ENCODE measurements around the gene PMM1.

PMM1 gene

DNA sequence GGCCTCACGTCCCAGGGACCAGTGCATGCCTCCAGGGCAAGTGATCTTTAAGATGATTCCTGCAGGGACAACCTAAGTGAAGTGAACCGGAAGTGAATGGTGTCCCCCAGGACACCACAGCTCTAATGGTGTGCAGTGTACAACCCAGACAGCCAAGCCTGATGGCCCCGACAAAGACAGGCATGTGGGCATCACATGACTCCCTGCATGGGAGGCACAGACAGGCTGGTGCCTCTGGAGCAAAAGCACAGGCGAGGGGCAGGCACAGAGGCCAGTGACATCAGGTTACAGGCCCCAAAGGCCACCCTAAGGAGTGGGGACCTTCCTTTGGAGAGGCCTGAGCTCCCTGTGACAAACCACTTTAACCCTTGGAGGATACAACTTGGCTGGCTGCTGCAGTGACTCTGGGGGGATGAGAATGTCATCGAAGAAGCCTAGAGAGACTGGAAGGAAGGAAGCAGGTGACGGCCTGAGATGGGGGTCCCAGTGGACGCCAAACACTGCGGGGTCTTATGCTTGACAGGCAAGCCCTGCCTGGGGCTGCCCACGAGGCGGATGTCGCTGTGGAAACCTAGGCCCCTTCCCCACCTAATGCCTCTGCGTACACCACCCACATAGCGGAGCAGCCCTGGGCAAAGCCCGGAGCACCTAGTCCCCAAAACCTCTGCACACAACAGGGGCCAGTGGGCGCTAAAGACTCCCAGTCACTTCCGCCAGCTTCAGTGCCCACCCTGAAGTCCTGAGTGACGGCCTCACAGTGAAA is 57.7 kb downstream of the PMM1 start:
- DNase-seq (no peak), ATAC-seq (ENCODE audit: insufficient read depth, low read depth) (no peak)
- no peak overlapping the region for H2AFZ ChIP-seq (ENCODE audit: low read depth, low read length)
- TF ChIP-seq EZH2 (IDR thresholded peaks at IDR 0.05; ENCODE audit: borderline replicate concordance, low read depth, low read length, severe bottlenecking) = no peak
- H3K27me3 ChIP-seq (ENCODE audit: insufficient read depth, low read length, poor library complexity) = no peaks in the 10 kb centered on the region
- H3K4me3 ChIP-seq (ENCODE audit: low read depth in 1 of 2, low read length in 2 of 2) = no peak overlapping the region
- H3K27ac ChIP-seq (ENCODE audit: low read length) = no peak overlapping the region
- no peak overlapping the region for H3K4me2 ChIP-seq (ENCODE audit: insufficient read depth, low read length)
- H3K36me3 ChIP-seq (ENCODE audit: insufficient read depth, low read length) = peaks cover 81% of the 10 kb centered on the region
- no peaks in the 10 kb centered on the region for H3K9me3 ChIP-seq (ENCODE audit: insufficient read depth, low read length, severe bottlenecking)
- H3K9ac ChIP-seq (ENCODE audit: low read depth, low read length) = no peak overlapping the region
- no peaks in the 10 kb centered on the region for H3K4me1 ChIP-seq (ENCODE audit: insufficient read depth, low read length)
- peaks cover 58% of the 10 kb centered on the region for H4K20me1 ChIP-seq (ENCODE audit: insufficient read depth, low read length)
- H3K79me2 ChIP-seq (ENCODE audit: insufficient read depth, low read length) = peaks cover 9% of the 10 kb centered on the region; the same call in 1 of the 2 replicates

DNA sequence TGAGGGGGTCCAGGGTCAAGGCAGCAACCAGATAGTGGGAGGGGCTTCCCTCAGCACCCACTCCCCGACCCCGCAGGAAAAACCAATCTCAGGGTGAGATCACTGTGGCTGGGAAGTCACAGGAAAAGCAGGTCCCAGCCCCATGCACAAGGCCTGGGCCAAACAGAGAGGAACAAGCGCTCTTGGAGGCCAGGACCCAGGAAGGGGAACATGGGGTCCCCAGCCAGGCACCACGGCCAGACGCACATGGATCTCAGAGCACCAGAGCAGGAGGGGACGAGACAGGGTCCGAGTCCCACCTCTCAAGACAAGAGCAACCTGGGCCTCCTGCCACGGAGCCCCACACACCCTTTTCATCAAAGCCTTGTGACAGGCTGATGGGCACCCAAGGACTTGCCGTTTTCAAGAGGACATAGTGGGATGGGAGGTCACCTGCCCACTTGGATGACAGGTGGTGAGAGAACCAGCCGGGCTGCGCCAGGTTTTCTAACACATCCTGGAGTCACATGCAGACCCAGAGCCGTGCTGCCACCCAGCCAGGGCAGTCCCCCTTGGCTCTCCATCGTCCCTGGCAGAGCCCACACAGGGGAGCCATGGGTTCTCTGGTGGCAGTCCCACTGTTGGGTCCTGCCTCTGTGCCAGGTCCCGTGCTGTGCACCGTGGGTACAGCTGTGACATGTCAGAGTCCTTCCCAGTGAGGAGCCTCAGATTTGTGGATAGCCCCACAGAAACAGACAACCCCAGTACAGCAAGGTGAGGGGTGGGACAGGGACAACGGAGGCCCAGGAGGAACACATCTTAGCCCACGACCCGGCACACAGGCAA is 58.5 kb downstream of the PMM1 start:
- H3K36me3 ChIP-seq (ENCODE audit: insufficient read depth, low read length) = peaks cover 89% of the 10 kb centered on the region
- H3K9me3 ChIP-seq (ENCODE audit: insufficient read depth, low read length, severe bottlenecking) = no peaks in the 10 kb centered on the region
- H3K27ac ChIP-seq (ENCODE audit: low read length) = no peak overlapping the region
- H3K4me2 ChIP-seq (ENCODE audit: insufficient read depth, low read length) = no peak overlapping the region
- H4K20me1 ChIP-seq (ENCODE audit: insufficient read depth, low read length) = peaks cover 64% of the 10 kb centered on the region
- TF ChIP-seq, protein P1, sequence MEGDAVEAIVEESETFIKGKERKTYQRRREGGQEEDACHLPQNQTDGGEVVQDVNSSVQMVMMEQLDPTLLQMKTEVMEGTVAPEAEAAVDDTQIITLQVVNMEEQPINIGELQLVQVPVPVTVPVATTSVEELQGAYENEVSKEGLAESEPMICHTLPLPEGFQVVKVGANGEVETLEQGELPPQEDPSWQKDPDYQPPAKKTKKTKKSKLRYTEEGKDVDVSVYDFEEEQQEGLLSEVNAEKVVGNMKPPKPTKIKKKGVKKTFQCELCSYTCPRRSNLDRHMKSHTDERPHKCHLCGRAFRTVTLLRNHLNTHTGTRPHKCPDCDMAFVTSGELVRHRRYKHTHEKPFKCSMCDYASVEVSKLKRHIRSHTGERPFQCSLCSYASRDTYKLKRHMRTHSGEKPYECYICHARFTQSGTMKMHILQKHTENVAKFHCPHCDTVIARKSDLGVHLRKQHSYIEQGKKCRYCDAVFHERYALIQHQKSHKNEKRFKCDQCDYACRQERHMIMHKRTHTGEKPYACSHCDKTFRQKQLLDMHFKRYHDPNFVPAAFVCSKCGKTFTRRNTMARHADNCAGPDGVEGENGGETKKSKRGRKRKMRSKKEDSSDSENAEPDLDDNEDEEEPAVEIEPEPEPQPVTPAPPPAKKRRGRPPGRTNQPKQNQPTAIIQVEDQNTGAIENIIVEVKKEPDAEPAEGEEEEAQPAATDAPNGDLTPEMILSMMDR (IDR thresholded peaks at IDR 0.05; ENCODE audit: borderline replicate concordance, extremely low read depth, low read length, poor library complexity, severe bottlenecking) = no peak
- TF ChIP-seq EZH2 (IDR thresholded peaks at IDR 0.05; ENCODE audit: borderline replicate concordance, low read depth, low read length, severe bottlenecking) = no peak
- no peak overlapping the region for H2AFZ ChIP-seq (ENCODE audit: low read depth, low read length)
- ATAC-seq (ENCODE audit: insufficient read depth, low read depth) = no peak
- DNase-seq = no peak
- no peaks in the 10 kb centered on the region for H3K27me3 ChIP-seq (ENCODE audit: insufficient read depth, low read length, poor library complexity)
- H3K9ac ChIP-seq (ENCODE audit: low read depth, low read length) = no peak overlapping the region
- peaks cover 9% of the 10 kb centered on the region; the same call in 1 of the 2 replicates for H3K79me2 ChIP-seq (ENCODE audit: insufficient read depth, low read length)
- H3K4me1 ChIP-seq (ENCODE audit: insufficient read depth, low read length) = no peaks in the 10 kb centered on the region
- H3K4me3 ChIP-seq (ENCODE audit: low read depth in 1 of 2, low read length in 2 of 2) = no peak overlapping the region

DNA sequence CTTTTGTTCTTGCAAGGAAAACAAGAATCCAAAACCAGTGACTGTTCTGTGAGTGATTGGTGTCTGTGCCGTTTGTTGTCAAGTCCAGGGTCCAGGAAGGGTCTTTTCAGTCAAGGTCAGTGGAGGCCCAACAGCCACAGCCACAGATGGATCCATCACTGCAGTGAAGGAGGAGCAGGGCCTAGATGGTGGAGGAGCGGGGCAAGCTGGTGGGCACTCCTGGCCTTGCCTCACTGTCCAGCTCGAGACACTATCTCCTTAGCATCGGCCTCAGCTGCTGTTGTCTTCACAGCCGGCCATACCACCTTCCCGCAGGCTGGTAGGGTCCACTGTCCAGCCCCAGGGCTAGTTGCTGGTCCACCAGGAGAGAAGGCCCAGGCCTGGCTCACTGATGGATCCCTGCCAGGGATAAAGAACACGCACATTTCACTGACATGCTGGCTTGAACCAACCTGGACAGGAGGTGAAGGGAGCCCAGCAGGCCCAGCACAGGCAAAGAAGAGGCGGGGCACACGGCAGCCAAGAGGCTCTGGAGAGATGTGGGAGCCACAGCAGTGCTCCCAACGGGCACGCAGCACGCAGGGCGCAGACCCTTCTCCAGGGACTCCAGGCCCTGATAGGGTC is 60.6 kb downstream of the PMM1 start:
- Histone ChIP-seq H3K4me3 (ENCODE audit: low read depth in 1 of 2, low read length in 2 of 2) (no peak overlapping the region), H2AFZ (ENCODE audit: low read depth, low read length) (no peak overlapping the region), H3K9me3 (ENCODE audit: insufficient read depth, low read length, severe bottlenecking) (no peaks in the 10 kb centered on the region), H3K4me1 (ENCODE audit: insufficient read depth, low read length) (no peaks in the 10 kb centered on the region), H3K36me3 (ENCODE audit: insufficient read depth, low read length) (peaks cover 97% of the 10 kb centered on the region), H3K9ac (ENCODE audit: low read depth, low read length) (no peak overlapping the region), H3K27ac (ENCODE audit: low read length) (no peak overlapping the region), H3K79me2 (ENCODE audit: insufficient read depth, low read length) (peaks cover 9% of the 10 kb centered on the region; the same call in 1 of the 2 replicates), H4K20me1 (ENCODE audit: insufficient read depth, low read length) (peaks cover 71% of the 10 kb centered on the region), H3K27me3 (ENCODE audit: insufficient read depth, low read length, poor library complexity) (no peaks in the 10 kb centered on the region), H3K4me2 (ENCODE audit: insufficient read depth, low read length) (no peak overlapping the region)
- DNase-seq = no peak
- no peak for ATAC-seq (ENCODE audit: insufficient read depth, low read depth)
- TF ChIP-seq, protein P1 (IDR thresholded peaks at IDR 0.05; ENCODE audit: borderline replicate concordance, extremely low read depth, low read length, poor library complexity, severe bottlenecking) = no peak
- no peak for TF ChIP-seq EZH2 (IDR thresholded peaks at IDR 0.05; ENCODE audit: borderline replicate concordance, low read depth, low read length, severe bottlenecking)
